Tibial nerve (tissue), 4 donors: ENCODE results near the gene STIL.

Experiments used
- CTCF ChIP-seq, 5 experiments: fragments of 200-600 bp in 3 of 5; fragments of 450-650 bp in 2 of 5; sonication (generic) in 3 of 5; IDR thresholded peaks; one replicate each; pipeline ENCODE4 v1.5.1; 2016 to 2019; ENCODE audit warnings: antibody characterized with exemption in 5 of 5, mild to moderate bottlenecking in 3 of 5, moderate library complexity in 2 of 5
- EP300 ChIP-seq, 2 donors: sonication (generic); formaldehyde crosslinking; IDR thresholded peaks; one replicate each; pipeline ENCODE4 v1.6.1; 2017; ENCODE audit warnings: antibody characterized with exemption in 2 of 2, mild to moderate bottlenecking in 1 of 2

- TF ChIP-seq CTCF (IDR thresholded peaks at IDR 0.05) (no peak), EP300 (IDR thresholded peaks at IDR 0.05) (no peak)
Observed at GRCh38 chr1:47210666-47211065, 103.3 kb downstream of the STIL start.
